Right lobe of liver (tissue), 4 donors: ENCODE data around the gene CYGB.
"Not testable (repeated sequence)": the region's sequence is repeated elsewhere in the genome, so short reads cannot be mapped to it uniquely, and the experiment has no call there.

ENCODE experiments used
- CTCF ChIP-seq, 4 donors: fragments of 200-600 bp in 3 of 4; fragments of 450-650 bp in 1 of 4; IDR thresholded peaks; one replicate each; pipeline versions ENCODE4 v1.5.1 to v1.8.0; 2016 to 2022; ENCODE audit warnings: antibody characterized with exemption in 4 of 4, mild to moderate bottlenecking in 2 of 4
- POLR2A ChIP-seq: fragments of 450-650 bp; IDR thresholded peaks from one replicate; pipeline ENCODE4 v1.6.1; 2017; ENCODE audit warnings: antibody characterized with exemption, mild to moderate bottlenecking
- donor health status: DM: no; HTN: no; CAD: no.
- donor health status: DM: no; HTN: no; CAD: no.
- donor health status: DM: no; HTN: yes; CAD: no.

- not testable (repeated sequence) for TF ChIP-seq CTCF (IDR thresholded peaks at IDR 0.05); POLR2A
Measured at GRCh38 chr17:76563359-76563758, 25.9 kb upstream of the CYGB start.
